Activated CD8-positive, alpha-beta memory T cell treated with anti-CD3 and anti-CD28 coated beads for 24 hours (primary cell): ENCODE measurements around the gene PHYHIPL.

Source experiments
- DNase-seq: peaks from one replicate; pipeline ENCODE4 v3.0.0-alpha.2; 2020

PHYHIPL gene

DNA sequence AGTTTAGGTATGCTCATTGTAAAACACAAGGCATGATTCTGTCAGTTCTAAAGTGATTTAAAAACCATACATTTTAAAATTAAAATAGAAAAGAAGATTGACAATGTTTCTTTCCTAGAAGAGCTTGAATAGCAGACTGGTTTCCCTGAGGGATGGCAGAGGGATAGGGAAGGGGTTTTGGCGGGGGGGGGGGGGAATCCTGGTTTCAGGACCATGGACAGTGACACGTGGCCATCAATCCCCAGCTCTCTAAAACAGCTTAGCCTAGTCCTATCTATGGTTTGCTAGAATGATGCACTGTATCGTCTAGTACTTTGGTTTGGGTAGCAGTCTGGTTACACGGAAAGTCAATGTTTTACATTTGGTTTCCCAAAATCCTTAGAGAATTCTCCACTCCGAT, 88.7 kb downstream of the PHYHIPL start:
- no peak for DNase-seq

DNA sequence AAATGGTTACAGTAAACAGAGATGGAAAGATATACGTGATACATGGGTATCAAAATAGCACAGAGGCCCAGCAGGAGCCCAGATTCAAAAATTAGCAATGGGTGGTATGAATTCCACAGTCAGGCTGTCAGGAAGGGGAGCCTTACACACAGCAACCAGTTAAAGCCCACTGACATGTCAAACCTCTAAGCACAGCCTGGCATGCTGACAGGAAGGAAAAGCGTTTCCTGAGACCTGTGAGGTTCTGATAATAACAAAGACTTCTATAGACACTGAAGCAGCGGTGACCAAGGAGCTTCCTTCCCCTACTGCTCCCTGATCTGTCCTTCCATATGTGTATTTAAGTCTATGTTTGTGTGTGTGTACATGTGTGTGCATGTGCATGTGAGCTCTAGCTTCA, 89.9 kb downstream of the PHYHIPL start:
- DNase-seq, result no peak

GRCh38 chr10:59268460-59268859, 92.0 kb downstream of the PHYHIPL start:
- no peak for DNase-seq

DNA sequence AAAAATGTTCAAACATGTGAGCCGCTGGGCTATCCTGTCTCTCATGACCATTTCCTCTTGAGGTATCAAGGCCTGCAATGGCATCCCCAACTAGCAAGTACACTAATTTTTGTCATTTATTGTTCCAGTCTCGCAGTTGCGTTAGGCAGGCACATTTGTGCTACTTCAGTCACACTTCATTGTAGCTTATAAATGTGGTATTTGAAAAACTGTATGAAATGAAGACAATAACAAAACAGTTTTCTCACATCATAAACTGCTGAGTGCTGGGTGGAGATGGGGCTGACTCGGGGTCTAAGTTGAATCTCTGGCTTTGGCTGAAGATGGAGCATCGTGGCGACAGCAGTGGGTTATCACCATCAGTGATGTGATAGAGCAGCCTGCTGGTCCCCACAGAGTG, 93.2 kb downstream of the PHYHIPL start:
- no peak for DNase-seq

DNA sequence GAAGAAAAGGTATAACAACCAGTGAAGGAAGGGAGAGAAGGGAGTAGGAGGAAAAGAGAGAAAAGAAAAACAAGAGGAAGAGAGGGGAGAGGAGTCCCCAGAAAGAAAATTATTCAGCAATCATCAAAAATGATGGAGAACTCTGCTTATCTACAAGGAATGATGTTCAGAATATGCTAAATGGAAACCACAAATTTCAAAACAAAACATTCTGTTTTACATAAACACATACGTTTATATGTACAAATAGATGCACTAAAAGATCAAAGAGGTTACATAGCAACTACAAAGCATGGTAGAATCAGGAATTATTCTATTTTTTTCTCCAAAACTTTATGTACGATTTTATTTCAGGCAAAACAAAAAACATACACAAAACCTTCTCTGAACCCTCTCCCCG, 94.0 kb downstream of the PHYHIPL start:
- DNase-seq, result no peak

DNA sequence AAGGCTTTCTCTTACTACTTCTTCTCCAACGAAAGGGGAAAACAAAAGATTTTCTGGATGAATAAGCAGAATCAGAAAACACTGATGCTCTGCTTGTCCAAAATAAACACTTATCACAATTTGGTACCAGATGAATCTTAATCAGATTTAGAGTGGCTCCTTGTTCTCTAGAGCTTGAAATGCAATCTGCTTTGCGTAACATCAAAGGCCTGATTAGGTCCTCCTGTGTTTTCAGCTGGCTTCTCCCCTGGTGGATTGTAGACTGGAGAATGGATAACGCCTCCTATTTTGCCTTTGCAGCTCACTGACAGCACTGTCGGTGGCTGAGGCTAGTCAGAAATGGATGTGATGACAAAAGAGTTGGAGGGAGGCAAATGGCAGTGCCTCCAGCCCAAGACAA, 94.7 kb downstream of the PHYHIPL start:
- no peak for DNase-seq

DNA sequence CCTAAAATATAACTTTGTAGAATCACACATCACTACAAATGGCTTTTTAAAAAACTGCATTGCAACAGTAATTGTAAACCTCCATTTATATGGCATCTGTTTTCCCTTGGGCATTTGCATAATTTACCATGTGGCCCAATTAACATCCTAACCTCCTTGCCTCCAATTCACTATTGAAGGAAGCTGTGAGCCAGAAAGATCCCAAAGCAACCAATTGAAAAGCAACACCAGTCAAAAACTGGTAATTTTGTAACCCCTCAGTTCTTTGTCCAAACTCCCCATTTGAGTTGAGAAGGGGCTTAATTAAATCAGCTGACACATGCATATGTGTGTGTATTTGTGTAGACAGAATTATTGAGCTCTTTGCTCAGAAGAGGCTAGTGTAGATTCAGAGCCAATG, 95.6 kb downstream of the PHYHIPL start:
- DNase-seq, result no peak

DNA sequence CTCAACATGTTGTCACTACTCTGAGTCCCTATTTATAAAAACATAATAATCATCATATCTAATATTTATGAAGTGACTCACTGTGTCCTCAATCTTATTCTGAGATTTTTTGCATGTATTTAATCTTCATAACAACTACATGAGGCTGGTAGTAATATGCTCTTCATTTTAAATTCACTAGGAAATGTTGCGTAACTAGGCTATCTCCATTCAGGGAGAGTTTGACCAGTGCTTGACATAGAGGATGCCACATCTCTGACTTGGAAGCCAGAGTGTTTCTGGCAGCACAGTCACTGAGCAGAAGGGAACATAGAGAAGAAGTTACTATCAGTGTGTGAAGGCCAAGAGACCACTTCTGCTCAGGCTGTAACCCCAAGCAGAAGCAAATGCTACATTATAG, 97.0 kb downstream of the PHYHIPL start:
- DNase-seq, result no peak

DNA sequence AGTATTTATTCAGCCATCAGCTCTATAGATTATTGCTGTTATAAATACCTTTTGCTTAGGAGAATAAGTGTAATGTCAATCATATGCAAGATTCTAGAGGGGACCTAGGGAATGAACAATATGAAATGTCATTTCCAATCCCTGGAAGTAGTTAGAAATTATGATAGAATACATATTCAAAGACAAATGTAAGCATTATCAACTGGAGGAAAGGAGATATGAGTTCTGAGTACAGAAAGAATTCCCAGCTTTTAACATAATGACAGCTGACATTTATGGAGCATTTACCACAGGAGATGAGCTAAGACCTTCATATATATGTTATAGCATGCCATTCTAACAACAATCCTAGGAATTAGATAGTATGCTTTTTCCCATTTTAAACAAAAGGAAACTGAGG, 99.7 kb downstream of the PHYHIPL start:
- no peak for DNase-seq

DNA sequence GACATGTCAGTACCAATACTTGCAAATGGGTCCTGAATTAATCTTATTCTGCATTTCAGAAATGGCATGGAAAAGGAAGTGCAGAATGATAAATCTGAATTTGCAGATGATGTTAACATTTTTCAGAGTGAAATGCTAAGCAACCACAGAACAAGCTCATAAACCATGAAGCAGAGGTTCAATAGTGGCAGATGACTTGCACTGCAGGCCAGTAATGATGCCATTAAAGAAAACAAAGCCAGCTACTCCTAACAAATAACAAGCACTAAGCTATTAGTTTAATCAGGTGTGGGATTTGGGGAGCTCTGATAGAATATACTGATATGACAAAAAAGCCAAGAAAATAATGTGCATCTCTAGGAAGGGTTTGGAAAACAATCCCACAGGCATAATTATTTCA, 100.5 kb downstream of the PHYHIPL start:
- DNase-seq, result no peak

DNA sequence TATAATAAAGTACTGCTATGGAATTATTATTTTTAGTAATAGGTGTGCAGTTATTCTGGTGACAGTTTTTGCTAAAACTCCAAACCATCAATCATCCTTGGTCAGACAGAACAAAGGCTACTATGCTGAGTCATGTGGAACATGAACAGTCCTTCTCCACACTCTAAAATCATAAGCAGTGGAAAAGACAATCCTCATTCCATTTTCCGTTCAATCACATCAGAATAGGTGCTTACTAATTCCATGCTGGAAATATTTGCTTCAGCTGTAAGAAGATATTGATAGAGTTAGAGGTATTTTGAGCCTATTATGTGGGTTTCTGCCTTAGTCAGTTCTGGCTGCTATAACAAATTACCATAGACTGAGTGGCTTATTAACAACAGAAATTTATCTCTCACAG, 103.0 kb downstream of the PHYHIPL start:
- DNase-seq, result no peak

DNA sequence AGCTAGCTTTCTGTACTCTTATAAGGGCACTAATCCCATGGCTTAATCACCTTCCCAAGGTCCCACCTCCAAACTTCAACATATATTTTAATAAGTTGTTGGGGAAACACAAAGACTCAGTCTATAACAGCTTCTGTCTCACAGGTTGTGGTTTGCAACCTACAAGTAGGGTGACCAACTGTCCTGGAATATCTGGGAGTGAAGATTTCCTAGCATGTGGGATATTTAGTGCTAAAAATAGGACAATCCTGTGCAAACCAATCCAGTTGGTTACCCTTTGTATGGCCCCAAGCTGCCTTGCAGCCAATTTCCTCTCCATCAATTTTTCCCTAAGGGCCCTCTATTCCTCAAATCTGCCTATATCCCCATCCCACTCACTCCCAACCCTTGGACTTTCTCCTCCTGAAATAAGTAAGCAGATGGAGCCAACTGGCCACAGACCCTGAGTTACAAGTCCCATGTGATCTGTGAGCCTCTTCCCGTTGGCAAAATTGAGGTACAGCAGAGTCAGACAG, 103.6 kb downstream of the PHYHIPL start:
- no peak for DNase-seq

DNA sequence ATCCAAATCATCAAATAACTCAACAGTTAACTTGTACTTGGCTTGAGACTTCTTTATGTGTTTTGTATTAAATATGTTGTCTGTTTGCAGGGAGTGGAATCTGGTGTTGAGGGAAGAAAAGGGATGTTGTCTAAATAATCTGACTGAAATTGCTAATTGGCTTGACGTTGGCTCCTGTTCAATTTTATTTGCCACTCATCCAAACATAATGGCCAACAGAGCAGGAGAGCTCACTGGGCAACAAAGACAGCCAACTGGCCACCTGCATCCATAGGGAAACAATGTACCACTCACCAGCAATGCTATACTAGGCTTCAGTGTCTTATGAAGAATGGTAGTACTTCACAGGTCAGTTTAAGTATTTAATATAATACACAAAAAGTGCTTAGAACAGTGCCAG, 105.4 kb downstream of the PHYHIPL start:
- DNase-seq, result no peak

- no peak for DNase-seq
Observed at GRCh38 chr10:59283456-59284091, 107.1 kb downstream of the PHYHIPL start.

GRCh38 chr10:59284118-59284975, 107.9 kb downstream of the PHYHIPL start:
- no peak for DNase-seq

DNA sequence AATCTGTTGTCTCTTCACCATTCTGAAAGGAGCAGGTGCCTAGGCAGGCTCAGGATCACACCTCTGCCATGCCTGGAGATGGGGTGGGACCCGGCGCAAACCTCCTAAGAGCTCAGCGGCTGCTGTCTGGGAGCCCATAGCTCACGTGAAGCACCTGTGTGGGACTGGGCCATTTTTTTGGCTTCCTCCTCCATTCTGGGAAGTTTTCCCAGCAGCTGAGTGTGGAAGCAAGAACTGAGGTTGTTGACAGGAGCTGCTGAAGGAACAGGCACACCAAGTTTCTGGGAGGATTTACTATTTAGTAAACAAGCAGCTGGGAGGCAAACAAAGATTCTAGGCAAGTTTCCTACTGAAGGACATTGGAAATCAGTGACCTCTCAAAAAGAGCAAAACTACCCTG, 108.6 kb downstream of the PHYHIPL start:
- DNase-seq, result no peak

DNA sequence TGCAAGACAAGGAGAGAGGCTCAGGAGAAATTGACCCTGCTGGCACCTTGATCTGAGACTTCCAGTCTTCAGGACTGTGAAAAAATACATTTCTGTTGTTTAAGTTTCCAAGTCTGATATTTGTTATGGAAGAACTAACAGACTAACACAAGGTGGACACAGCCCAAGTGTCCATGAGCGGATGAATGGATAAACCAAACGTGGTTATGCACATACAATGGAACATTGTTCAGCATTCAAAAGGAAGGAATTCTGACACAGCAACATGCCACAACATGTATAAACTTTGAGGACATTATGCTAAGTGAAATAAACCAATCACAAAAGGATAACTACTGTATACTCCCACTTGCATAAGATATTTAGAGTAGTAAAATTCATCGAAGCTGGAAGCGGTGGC, 109.4 kb downstream of the PHYHIPL start:
- DNase-seq, result no peak

DNA sequence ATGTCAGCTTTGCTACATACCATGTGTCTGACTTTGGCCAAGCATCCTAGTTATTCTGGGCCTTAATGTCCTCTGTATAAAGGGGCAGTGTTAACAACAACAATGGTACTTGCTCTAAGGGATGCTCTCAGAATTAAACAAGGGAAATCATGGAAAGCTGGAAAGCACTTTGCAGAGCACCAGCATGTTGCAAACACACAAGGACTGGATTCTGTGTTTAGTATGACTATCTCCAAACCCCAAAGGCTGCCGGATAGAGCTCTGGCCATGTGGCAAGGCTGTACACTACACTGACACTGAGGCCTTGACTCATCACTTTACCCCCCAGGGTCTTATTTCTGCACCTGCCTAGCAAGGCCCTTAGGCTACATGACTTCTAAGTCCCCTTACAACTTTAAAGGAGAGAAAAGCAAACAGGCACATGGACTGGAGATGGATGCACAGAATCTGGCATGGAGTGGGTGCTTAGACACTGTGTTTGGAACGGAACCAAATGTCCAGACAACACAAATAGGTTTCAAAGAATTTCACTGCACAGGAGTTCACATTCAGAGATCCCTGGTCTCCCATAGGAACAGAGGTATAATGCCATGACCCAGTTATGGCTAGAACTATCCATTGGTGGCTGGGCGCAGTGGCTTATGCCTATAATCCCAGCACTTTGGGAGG, 111.3 kb downstream of the PHYHIPL start:
- no peak for DNase-seq

- DNase-seq, result no peak
Observed at GRCh38 chr10:59289853-59290252, 113.4 kb downstream of the PHYHIPL start.

- no peak for DNase-seq
Observed at GRCh38 chr10:59290448-59290847, 114.0 kb downstream of the PHYHIPL start.
